Left ventricle myocardium superior (tissue), 1 donor: ENCODE results near the gene CPSF6. TPM values are rescaled to one million over a fixed set of nuclear protein-coding genes. Genes with fewer than 3 reads are reported as not detected.
"Not testable (repeated sequence)": the region's sequence is repeated elsewhere in the genome, so short reads cannot be mapped to it uniquely, and the experiment has no call there.

ENCODE experiments used
- ATAC-seq: fragments of 200-7000 bp; cut with Tn5 transposase; one replicate; pipeline ENCODE4 v1.9.1; 2020; ENCODE audit warnings: mild to moderate bottlenecking, moderate library complexity
- DNase-seq: peaks from one replicate; pipeline ENCODE4 v3.0.0-alpha.2; 2020
- intact Hi-C: fragments of 100-400 bp; cut with micrococcal nuclease; formaldehyde crosslinking; loops from one replicate; pipeline ENCODE4 v1.11.0; 2022
- total RNA-seq: library from RNA; stranded (reverse); fragmentation: NEBNext Ultra II Directional; extraction: Animal tissue kit (Norgen Biotek cat#: 25700); gene quantifications from one replicate; pipeline ENCODE4 v1.2.1, GENCODE V29; 2021
- donor health status: DM: no; HTN: yes; CAD: no; lungs with severe emphysema.

Gene CPSF6
- total RNA-seq, 1 donor from 2014 or later: 30.9 TPM

DNA sequence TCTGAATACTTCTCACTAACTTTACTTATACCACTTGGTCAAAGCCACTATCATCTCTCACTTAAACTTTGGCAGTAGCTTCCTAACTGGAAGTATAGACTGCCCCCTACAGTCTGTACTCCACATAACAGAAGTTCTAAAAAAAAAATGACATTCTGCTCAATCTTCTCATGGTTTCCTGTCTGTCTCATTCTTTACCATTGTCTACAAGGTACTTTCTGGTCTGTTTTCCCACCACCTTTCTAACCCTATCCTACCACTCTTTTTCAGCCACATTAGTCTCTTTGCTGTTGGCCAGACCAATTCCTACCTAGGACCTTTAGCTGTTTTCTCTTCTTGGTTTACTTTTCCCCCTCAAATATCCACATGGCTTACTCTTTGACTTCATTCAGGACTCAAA is 14.7 kb downstream of the CPSF6 start:
- DNase-seq (no peak), ATAC-seq (peak; percentile 51)
- intact Hi-C loops: loop anchor here (5.0 kb wide), 1 partner anchor 102 kb away; no protein-coding TSS in a partner anchor

DNA sequence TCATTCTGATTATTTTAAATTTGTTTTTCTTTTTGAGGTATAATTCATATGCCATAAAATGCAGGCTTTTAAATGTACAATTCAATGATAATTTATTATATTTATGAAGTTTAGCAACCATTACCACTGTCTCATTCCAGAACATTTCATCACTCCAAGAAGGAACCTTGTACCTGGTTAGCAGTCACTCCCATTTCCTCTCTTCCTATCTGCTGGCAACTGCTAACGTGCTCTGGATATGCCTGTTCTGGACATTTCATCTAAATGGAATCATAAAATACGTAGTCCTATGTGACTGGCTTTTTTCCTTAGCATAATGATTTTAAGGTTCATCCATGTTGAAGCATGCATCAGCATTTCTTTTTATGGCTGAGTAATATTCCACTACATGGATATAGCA is 15.5 kb downstream of the CPSF6 start:
- DNase-seq (no peak), ATAC-seq (no peak)
- intact Hi-C loops: loop anchor here (5.0 kb wide), 1 partner anchor 103 kb away; no protein-coding TSS in a partner anchor

DNA sequence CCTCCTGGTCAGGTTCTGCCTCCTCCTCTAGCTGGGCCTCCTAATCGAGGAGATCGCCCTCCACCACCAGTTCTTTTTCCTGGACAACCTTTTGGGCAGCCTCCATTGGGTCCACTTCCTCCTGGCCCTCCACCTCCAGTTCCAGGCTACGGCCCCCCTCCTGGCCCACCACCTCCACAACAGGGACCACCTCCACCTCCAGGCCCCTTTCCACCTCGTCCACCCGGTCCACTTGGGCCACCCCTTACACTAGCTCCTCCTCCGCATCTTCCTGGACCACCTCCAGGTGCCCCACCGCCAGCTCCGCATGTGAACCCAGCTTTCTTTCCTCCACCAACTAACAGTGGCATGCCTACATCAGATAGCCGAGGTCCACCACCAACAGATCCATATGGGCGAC is 19.3 kb downstream of the CPSF6 start:
- DNase-seq: no peak
- no peak for ATAC-seq
- intact Hi-C loops: no loop called here

DNA sequence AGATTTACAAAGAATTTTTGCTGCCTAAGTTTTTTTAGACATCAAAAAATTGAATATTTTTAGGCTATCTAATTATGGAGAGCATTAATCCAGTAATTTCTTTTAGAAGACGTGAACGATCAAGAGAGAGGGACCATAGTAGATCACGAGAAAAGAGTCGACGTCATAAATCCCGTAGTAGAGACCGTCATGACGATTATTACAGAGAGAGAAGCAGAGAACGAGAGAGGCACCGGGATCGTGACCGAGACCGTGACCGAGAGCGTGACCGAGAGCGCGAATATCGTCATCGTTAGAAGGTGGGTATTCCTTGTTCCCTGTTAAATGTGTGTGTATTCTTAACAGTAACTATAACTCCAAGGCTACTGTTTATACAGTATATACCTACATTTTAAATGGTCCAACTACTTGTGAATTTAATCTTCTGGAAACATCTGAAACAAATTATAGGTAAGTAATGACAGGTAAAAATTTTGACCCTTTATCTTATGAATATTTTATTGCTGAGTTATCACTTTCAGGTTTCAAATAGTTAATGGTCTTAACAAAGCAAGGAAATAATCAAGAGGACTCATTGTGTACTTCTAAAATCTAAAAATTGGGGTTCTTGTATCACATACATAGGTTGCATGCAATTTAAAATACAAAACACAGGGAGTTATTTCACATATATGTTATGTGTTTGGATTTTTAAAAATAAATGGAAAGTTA is 23.1 kb downstream of the CPSF6 start:
- DNase-seq (no peak), ATAC-seq (no peak)
- intact Hi-C loops: no loop called here

DNA sequence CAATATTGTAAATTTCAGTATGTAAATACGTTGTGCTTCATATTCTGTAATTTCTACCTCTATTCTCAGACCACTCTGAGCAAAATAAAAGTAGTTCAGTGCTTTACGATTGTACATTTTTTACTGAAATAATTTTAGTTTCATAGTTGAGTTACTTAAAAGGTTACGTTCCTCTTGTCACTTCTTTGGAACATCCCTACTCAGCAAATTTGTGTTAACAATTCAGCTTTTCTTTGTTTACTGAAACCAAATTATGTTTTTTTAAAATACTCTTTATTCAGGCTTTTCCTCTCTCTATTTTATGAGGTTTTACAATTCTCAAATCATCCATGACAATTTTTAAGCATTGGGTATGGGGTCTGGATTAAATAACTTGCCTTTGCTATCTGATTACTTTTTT is 25.8 kb downstream of the CPSF6 start:
- DNase-seq (no peak), ATAC-seq (no peak)
- intact Hi-C loops: no loop called here

DNA sequence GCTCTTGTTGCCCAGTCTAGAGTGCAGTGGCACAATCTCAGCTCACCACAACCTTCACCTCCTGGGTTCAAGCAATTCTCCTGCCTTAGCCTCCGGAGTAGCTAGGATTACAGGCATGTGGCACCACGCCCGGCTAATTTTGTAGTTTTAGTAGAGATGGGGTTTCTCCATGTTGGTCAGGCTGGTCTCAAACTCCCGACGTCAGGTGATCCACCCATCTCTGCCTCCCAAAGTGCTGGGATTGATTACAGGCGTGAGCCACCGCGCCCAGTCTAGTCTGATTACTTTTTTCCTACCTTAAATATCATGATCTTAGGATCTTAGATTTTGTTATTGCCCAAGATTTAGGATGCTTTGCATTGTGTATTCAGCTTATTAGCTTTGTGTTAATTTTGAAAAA is 26.3 kb downstream of the CPSF6 start:
- ATAC-seq, DNase-seq, intact Hi-C loops: not testable (repeated sequence)

DNA sequence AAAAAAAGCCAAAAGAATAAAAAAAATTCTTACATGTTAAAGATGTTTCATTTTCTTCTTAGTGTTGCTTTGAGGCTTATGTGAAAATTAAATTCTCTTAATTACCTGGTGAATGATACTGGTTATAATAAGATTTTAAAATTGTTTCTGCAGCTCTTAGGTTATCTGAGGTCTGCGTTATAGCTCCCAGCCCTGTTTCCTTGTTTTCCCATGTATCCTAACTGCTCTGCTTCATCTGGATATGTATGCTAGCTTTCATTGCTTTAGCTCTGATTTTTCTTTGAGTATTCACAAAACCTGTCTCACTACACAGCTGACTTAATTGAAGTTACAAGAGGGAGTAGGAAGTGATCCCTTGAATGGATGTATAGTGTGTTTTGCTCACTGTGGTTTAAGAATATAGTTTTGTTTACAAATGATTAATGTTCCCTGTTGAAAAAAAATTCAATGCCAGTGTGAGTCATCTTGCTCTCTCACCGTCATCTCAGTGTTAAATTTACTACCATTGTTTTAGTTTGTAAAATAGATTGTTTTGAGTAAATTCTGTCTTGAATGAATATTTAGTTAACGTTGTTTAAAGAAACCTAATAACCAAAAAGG is 26.8 kb downstream of the CPSF6 start:
- intact Hi-C loops: no loop called here
- no peak for ATAC-seq

DNA sequence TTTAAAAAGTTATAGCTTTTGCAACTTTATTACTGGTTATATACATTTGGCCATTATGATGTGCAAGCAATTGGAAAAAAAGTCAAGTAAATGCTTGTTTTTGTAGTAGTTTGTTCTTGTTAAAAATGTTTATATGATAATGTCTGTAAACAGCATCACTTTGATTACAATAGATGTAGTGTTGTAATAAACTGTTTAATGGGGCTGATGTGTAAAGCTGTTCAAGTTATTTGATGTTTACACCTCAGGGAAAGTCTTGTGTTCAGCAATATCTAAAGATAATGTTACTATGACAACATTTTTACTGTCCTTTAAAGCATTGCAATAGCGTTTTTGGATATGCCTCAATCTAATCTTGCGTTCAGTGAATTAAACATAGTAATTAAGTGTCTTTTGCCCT is 30.4 kb downstream of the CPSF6 start:
- intact Hi-C loops: no loop called here
- ATAC-seq (no peak), DNase-seq (no peak)

More for the DNA sequence above, 26.8 kb downstream of the CPSF6 start:
- no peak for DNase-seq

DNA sequence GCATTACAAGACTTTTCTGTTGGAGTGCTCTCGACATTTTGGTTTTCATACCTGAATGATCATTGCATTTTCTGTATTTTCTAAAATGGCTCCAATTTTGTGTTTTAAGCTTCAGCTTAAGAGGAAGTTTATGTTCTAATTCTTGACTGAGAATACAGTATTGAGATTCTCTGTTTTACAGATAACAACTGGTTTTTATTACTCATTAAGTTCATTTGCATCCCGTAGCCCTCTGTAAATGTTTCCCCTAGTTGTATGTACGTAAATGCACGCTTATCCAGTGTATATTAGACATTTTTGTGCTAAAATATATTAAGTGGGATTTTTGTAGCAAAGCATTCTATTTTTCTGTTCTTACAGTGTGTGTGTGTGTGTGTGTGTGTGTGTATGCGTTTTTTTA is 33.1 kb downstream of the CPSF6 start:
- DNase-seq (no peak), ATAC-seq (no peak)
- intact Hi-C loops: no loop called here

DNA sequence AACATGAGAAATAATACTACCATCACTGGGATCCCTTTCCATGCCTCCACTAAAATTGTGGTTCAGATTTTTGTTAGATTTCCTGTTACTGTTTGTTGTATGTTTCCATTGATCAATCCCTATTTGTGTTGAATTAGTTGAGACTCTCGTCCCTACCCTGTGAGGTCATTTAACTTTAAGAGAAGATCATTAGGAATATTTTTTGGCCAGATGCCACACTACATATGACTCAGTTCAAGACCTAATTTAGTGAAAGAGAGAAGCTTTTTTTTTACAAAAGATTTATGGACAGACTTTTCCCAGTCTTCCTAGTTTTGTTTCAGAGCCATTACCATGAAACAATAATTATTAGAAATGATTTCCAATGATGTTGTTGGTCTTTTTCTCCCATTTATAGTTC is 35.5 kb downstream of the CPSF6 start:
- ATAC-seq (no peak), DNase-seq (no peak)
- intact Hi-C loops: no loop called here

DNA sequence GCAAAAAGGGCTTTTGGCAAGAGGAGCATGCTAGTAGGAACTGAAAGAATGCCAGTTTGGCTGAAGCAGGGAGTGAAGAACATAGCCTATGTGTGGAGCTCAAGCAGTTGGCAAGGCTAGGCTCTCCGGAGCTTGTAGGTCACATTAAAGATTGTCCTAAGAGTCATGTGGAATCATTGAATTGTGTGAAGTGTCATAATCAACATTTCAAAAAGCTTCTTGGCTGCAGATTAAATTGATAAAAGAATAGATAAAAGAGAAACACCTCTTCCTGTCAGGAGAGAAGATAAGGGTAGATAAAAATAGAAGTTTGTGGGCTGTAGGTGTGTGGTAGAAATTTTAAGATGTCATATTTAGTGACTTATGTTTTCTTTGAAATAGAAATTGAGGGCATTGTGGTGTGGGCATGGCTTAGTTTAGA is 36.1 kb downstream of the CPSF6 start:
- intact Hi-C loops: no loop called here
- ATAC-seq (peak; percentile 63), DNase-seq (no peak)

DNA sequence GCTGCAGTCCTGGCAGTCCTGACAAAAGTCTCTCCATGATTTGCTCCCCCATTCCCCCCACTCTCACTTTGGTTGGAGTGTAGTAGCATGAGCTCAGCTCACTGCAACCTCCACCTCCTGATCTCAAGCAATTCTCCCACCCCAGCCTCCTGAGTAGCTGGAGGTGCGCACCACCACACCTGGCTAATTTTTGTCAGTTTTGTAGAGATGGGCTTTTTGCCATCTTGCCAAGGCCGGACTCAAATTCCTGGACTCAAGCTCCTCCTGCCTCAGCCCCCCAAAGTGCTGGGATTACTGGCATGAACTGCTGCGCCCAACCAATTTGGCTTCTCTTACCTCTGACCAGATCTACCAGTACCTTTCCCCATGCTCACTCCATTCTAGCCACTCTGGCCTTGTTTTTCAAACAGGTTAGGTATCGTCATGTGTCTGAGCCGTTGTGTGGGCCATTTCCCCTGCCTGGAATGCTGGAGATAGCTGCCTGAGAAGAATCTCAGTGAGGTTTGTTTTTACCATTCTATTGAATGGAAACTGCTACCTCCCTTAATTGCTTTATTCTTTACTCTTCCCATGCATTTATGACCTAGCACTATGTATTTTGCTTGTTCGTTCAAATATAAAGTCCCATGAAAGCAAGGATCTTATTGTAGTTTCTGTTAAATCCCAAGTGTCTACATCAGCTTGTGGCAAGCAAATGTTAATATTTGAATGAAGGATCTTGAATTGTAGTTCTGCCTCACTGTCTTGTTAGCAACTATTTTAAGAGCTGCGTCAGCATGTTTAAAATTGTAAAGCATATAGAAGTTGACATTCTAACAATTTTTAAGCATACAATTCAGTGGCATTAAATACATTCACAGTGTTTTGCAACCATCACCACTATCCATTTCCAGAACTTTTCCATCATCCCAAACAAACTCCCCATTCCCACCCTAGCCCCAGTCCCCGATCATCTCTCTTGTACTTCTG is 39.7 kb downstream of the CPSF6 start:
- intact Hi-C loops: no loop called here
- DNase-seq (no peak), ATAC-seq (no peak)

DNA sequence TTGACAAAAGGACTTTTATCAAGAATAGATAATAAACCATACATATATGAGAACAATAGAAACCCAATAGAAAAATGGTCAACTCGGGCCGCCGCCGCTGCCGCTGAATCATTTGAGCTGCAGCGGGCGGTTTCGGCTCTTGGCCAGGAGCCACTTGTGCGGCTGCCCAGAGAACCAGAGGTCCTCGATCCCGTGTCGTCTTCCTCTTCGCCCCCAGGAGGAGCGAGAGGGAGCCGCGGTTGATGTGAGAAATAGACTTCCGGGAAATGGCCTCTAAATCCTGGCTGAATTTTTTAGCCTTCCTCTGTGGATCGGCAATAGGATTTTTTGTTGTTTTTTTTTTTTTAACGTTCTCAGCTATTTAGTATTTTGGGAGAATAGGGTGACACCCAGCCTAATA is 44.8 kb downstream of the CPSF6 start:
- peak; percentile 88 for ATAC-seq
- intact Hi-C loops: no loop called here

DNA sequence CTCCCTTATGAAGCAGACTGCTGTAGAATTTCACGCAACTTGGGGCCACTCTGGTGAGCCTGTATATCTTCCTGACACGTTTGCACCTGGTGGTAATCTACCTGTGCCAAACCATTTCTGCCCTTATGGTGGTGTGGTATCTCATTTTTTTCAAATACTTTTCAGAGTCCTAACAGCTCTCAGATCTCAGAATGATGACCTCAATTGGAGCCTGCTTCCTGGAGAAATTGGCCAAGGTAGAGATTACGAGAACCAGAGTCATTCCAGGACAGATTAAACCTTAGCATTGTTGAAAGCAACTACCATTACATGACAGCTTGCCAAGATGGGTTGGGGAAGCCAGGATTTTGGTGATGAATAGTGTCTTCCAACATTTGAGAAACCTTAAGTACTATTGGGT is 48.2 kb downstream of the CPSF6 start:
- ATAC-seq (no peak), DNase-seq (no peak)
- intact Hi-C loops: no loop called here

More for the DNA sequence above, 44.8 kb downstream of the CPSF6 start:
- peak; percentile 87 for DNase-seq

DNA sequence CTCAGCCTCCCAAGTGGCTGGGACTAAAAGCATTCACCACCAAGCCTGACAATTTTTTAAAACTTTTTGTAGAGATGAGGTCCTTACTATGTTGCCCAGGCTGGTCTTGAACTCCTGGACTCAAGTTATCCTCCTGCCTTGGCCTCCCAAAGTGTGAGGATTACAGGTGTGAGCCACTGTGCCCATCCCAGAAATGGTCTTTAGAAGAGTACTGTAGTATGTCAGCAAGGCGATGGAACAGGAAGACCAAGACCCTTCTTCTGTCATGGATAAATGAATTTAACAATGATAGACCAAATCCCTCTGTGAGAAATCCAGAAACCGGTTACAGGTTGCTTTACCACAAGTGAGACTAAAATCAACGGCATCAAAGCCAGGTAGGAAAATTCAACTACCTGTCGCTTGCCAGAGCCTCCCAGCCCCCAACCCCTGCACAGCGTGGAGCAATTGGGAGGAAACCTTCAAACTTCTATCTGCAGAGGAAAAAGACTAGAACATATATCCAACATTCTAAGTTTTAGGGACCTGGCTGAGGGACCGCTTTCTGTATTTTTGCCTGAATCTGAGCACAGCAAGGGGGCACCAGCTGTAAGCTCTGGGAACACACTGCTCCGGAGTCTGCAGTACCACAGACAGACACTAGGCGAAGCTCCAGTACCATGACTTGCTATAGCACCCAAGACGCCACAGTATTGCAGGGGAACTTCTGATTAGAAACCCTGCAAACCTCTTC is 51.3 kb downstream of the CPSF6 start:
- intact Hi-C loops: no loop called here
- peak; percentile 84 for ATAC-seq
- DNase-seq: peak; percentile 62

DNA sequence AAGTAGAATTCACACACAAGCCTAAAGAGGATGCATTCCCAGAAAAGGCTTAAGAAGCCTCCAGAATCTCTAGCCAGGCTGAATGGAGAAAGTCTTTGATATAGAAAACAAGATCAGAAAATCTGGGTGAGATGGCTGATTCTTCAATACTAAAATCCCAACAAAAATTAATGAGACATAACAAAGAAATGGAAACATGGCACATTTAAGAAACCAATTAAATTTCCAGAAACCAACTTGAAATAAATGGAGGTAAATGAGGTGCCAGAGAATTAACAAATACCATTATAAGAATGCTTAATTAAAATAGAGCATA is 51.9 kb downstream of the CPSF6 start:
- ATAC-seq (no peak), DNase-seq (no peak)
- intact Hi-C loops: no loop called here

DNA sequence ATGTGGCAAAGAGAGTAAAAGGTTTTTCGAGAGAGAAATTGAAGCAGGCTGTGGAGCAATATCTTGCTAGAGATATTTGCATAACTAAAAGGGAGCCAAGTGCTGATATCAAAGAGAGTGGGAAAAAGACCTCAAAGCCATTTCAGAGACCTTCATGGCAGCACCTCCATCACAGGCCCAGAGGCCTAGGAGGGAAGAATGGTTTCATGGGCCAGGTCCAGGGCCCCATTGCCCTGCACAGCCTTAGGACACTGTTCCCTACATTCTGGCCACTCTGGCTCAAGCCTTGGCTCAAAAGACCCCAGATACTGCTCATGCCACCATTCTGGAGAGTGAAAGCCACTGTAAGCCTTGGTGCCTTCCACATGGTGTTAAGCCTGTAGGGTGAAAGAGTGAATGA is 58.8 kb downstream of the CPSF6 start:
- no peak for DNase-seq
- intact Hi-C loops: no loop called here
- no peak for ATAC-seq

DNA sequence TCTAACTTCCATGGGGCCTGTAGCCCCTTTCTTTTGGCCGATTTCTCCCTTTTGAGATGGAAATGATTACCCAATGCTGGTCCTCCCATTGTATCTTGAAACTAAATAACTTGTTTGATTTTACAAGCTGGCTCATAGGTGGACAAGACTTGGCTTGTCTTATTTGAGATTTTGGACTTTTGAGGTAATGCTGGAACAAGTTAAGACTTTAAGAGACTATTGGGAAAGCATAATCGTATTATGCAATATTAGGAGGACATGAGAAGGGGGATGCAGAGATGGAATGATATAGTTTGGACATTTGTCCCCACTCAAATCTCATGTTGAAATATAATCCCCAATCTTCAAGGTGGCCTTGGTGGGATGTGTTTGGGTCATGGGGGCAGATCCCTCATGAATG is 59.6 kb downstream of the CPSF6 start:
- intact Hi-C loops: no loop called here
- DNase-seq (no peak), ATAC-seq (no peak)

DNA sequence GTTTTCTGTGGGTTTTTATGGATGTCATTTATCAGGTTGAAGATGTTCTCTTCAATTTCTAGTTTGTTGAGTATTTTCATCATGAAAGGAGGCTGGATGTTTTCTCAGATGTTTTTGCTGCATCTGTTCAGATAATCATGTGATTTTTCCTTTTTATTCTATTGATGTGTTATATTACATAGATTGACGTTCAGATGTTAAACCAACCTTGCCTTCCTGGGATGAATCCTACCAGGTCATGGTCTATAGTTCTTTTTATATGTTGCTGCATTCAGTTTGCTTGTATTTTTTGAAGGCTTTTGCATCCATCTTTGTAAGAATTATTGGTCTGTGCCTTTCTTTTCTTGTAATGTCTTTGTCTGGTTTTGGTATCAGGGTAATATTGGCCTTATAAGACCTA is 64.9 kb downstream of the CPSF6 start:
- no peak for DNase-seq
- intact Hi-C loops: no loop called here
- ATAC-seq: no peak

DNA sequence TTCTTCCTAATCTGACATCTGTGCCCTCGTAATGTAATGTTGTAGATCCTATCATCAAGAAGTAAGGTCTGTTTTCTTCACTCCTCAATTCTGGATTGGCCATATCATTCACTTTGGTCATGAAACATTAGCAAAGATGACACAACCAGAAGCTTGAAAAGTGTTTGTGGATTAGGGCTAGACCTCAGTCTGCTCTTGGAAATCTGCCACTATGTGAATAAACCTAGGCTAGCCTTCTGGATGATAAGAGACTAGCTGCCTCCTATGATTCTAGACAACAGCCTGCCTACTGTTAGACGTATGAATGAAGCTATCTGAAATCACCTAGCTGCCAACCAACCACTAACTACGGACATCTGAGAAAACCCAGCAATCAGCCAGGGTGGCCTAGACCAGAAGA is 70.1 kb downstream of the CPSF6 start:
- no peak for DNase-seq
- intact Hi-C loops: no loop called here
- no peak for ATAC-seq
